Stimulated activated CD8-positive, alpha-beta memory T cell treated with anti-CD3 and anti-CD28 coated beads, Interleukin-12 subunit alpha, Interleukin-12 subunit beta, amount 100 ng/mL, for 1 hour (primary cell): ENCODE results near the gene ACO2.
"Not testable (repeated sequence)": the region's sequence is repeated elsewhere in the genome, so short reads cannot be mapped to it uniquely, and the experiment has no call there.

Source experiments
- DNase-seq: peaks from one replicate; pipeline ENCODE4 v3.0.0-alpha.2; 2020; ENCODE audit warnings: low read depth

The ACO2 gene

GRCh38 chr22:41448189-41448808 lies 20.6 kb upstream of the ACO2 start:
- peak; percentile 82 for DNase-seq

GRCh38 chr22:41458161-41458728 lies 10.7 kb upstream of the ACO2 start:
- DNase-seq, result no peak

GRCh38 chr22:41459431-41459830 lies 9.5 kb upstream of the ACO2 start:
- no peak for DNase-seq

- DNase-seq, result not testable (repeated sequence)
These were observed 8.8 kb upstream of the ACO2 start for GRCh38 chr22:41460071-41460470.

GRCh38 chr22:41461901-41462300 lies 7.0 kb upstream of the ACO2 start:
- DNase-seq, result no peak

GRCh38 chr22:41469218-41469851 lies 418 bp downstream of the ACO2 start:
- no peak for DNase-seq

- no peak for DNase-seq
These were observed 2.0 kb downstream of the ACO2 start for GRCh38 chr22:41470886-41471285.

GRCh38 chr22:41471568-41471967 lies 2.7 kb downstream of the ACO2 start:
- no peak for DNase-seq

GRCh38 chr22:41474872-41475451 lies 6.0 kb downstream of the ACO2 start:
- no peak for DNase-seq

GRCh38 chr22:41478473-41478872 lies 9.6 kb downstream of the ACO2 start:
- DNase-seq, result no peak

GRCh38 chr22:41478891-41479521 lies 10.1 kb downstream of the ACO2 start:
- DNase-seq, result no peak

- DNase-seq, result no peak
These were observed 10.9 kb downstream of the ACO2 start for GRCh38 chr22:41479671-41480396.

- DNase-seq, result no peak
These were observed 11.4 kb downstream of the ACO2 start for GRCh38 chr22:41480397-41480735.

GRCh38 chr22:41481131-41481830 lies 12.4 kb downstream of the ACO2 start:
- no peak for DNase-seq

- no peak for DNase-seq
These were observed 13.0 kb downstream of the ACO2 start for GRCh38 chr22:41481925-41482318.

GRCh38 chr22:41482319-41482935 lies 13.5 kb downstream of the ACO2 start:
- DNase-seq, result no peak

- DNase-seq, result no peak
These were observed 16.1 kb downstream of the ACO2 start for GRCh38 chr22:41485033-41485432.

- DNase-seq, result no peak
These were observed 18.4 kb downstream of the ACO2 start for GRCh38 chr22:41487037-41487935.

- no peak for DNase-seq
These were observed 19.2 kb downstream of the ACO2 start for GRCh38 chr22:41488076-41488475.
